Epithelial cell of proximal tubule (primary cell): Measurements from ENCODE around the gene SMPX. TPM values are rescaled to one million over a fixed set of nuclear protein-coding genes. Genes with fewer than 3 reads are reported as not detected.

Experiments
- DNase-seq: peaks from one replicate; pipeline ENCODE4 v3.0.0-alpha.2; 2011; ENCODE audit warnings: low read depth
- H3K4me3 ChIP-seq: 2 replicates; pipeline ENCODE4 v1.5.1; 2011; ENCODE audit warnings: low read depth, mild to moderate bottlenecking, low read length
- total RNA-seq: library from RNA; depleted of rRNA; stranded (reverse); fragments of >200 nt; gene quantifications from 2 replicates; pipeline ENCODE4 v1.2.3, GENCODE V29; 2015
- TF ChIP-seq, protein P1 (sequence below): conservative IDR thresholded peaks from 2 replicates; pipeline ENCODE4 v1.5.1; 2012; ENCODE audit warnings: low read depth, mild to moderate bottlenecking, low read length

SMPX gene
- total RNA-seq, 1 donor from 2014 or later = not detected

GRCh38 chrX:21764008-21764407, 6.1 kb upstream of the SMPX start:
- TF ChIP-seq, protein P1, sequence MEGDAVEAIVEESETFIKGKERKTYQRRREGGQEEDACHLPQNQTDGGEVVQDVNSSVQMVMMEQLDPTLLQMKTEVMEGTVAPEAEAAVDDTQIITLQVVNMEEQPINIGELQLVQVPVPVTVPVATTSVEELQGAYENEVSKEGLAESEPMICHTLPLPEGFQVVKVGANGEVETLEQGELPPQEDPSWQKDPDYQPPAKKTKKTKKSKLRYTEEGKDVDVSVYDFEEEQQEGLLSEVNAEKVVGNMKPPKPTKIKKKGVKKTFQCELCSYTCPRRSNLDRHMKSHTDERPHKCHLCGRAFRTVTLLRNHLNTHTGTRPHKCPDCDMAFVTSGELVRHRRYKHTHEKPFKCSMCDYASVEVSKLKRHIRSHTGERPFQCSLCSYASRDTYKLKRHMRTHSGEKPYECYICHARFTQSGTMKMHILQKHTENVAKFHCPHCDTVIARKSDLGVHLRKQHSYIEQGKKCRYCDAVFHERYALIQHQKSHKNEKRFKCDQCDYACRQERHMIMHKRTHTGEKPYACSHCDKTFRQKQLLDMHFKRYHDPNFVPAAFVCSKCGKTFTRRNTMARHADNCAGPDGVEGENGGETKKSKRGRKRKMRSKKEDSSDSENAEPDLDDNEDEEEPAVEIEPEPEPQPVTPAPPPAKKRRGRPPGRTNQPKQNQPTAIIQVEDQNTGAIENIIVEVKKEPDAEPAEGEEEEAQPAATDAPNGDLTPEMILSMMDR = no peak
- H3K4me3 ChIP-seq = no peak overlapping the region
- DNase-seq = no peak

- no peak for DNase-seq
- TF ChIP-seq, protein P1 = peak; percentile 6
- no peak overlapping the region for H3K4me3 ChIP-seq
These were observed 572 bp upstream of the SMPX start for GRCh38 chrX:21758488-21758887.

GRCh38 chrX:21756785-21757529, 959 bp downstream of the SMPX start:
- TF ChIP-seq, protein P1 = no peak
- H3K4me3 ChIP-seq = no peak overlapping the region
- DNase-seq = no peak

- TF ChIP-seq, protein P1 = no peak
- DNase-seq = no peak
- H3K4me3 ChIP-seq = no peak overlapping the region
These were observed 8.0 kb downstream of the SMPX start for GRCh38 chrX:21749924-21750323.

- no peak for DNase-seq
- H3K4me3 ChIP-seq = no peak overlapping the region
- TF ChIP-seq, protein P1 = no peak
These were observed 9.7 kb downstream of the SMPX start for GRCh38 chrX:21748235-21748634.

DNA sequence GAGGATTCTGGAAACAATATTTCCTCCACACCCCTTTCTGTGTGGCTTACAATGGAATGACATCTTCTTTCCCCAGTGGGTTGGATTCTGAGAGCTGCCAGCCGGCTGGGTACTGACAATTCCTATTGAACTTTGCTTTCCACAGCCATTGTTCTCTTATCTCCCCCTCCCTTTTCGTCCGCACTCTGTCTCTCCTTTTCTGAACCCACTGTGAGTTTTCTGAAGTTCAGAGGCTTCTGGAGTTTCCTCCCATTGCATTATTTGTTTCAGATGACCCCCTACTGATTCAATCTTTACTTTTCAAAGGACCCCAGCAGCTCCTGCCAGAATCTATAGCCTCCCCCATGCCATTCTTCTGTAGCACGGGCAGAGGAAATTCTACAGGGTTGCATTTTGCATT, 10.4 kb downstream of the SMPX start:
- TF ChIP-seq, protein P1 = no peak
- DNase-seq = no peak
- no peak overlapping the region for H3K4me3 ChIP-seq

GRCh38 chrX:21745756-21746155, 12.2 kb downstream of the SMPX start:
- no peak overlapping the region for H3K4me3 ChIP-seq
- DNase-seq = no peak
- TF ChIP-seq, protein P1 = peak; percentile 59
